Stimulated activated CD4-positive, alpha-beta T cell treated with anti-CD3 and anti-CD28 coated beads, Interleukin-1b, Interleukin-23, amount 100 ng/mL, for 24 hours (primary cell): Measurements from ENCODE around the gene BCR.
A peak's percentile ranks its signal among the peaks of the same experiment; 100 is the strongest.
"Not testable (repeated sequence)": the region's sequence is repeated elsewhere in the genome, so short reads cannot be mapped to it uniquely, and the experiment has no call there.

Experiments used
- DNase-seq, 4 experiments: peaks; one replicate each; pipeline ENCODE4 v3.0.0-alpha.2; 2020; ENCODE audit warnings: low read depth in 4 of 4, low spot score in 1 of 4

BCR gene

DNA sequence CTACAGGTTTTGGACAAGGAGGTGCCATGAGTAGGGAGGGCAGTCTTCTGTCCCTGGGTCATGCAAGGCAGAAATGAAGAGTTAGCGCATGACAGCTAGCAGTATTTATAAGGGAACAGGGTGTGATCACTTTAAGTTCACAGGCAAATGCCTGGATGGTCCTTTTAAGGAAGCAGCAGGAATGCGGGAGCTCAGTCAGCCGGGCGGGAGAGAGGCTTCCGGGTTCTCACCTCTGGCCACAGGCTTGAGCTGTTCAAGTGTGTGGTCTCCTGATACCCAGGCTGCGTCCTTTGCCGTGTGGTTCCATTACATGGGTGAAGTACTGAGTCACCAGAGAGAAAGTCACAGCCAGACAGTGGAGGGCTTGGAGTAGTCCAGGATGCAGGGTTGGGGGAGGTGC is 105.4 kb downstream of the BCR start:
- no peak for DNase-seq

DNA sequence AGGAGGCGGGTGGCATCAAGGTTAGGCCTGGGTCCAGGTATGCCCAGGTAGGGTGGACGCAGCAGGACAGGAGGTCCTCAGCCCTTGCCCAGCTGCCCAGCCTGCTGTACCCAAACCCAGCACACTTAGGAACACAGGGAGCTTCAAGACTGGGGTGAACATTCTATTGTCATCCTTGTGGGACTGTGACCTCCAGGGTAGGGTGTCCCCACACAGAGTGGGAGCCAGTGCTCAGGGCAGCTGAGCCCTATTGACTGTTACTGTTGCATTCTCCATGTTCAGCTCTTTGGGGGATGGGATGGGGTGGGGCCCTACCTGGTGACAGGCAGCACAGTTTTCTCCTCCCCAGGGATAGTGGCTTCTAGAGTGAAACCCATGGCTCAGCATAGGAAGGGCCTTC is 106.0 kb downstream of the BCR start:
- no peak for DNase-seq

DNA sequence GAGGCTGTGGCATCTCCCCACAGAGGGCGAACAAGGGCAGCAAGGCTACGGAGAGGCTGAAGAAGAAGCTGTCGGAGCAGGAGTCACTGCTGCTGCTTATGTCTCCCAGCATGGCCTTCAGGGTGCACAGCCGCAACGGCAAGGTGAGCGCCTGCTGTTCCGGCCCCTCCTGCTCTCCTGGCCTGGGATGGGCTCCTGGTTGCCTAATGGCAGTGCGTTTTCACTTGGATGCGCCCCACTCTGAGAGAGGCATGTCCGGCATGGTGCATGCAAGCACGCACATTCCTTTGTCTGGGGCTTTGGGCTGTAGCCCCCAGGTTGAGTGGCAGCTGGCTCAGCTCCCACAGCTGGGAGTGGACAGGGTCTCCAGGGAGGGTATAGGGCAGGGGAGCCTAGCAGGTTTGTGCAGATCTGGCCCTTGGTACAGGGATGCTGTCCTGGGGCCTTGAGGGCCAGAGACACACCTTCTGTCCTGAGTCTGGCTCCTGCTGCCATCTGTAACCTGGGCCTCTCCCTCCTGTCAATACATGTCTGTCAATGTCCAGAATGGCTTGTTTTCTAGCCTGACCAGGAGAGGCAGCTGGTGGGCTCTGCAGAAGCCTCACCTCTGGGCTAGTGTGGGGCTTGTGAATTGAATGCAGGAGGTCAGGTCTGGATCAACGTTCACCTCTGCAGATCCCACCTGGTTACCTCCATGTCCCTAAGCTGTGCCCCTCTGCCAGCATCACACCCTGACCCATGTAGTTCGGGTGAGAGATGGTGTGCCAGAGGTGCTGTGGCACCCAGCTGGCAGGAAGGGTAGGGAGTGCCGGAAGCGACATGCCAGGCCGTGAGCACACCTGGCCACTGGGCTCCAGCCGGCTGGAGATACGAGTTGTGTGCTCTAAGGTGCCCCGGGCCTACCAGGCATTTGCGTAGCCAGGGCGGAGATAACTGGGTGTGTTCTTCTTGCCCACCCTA is 107.1 kb downstream of the BCR start:
- no peak for DNase-seq

DNA sequence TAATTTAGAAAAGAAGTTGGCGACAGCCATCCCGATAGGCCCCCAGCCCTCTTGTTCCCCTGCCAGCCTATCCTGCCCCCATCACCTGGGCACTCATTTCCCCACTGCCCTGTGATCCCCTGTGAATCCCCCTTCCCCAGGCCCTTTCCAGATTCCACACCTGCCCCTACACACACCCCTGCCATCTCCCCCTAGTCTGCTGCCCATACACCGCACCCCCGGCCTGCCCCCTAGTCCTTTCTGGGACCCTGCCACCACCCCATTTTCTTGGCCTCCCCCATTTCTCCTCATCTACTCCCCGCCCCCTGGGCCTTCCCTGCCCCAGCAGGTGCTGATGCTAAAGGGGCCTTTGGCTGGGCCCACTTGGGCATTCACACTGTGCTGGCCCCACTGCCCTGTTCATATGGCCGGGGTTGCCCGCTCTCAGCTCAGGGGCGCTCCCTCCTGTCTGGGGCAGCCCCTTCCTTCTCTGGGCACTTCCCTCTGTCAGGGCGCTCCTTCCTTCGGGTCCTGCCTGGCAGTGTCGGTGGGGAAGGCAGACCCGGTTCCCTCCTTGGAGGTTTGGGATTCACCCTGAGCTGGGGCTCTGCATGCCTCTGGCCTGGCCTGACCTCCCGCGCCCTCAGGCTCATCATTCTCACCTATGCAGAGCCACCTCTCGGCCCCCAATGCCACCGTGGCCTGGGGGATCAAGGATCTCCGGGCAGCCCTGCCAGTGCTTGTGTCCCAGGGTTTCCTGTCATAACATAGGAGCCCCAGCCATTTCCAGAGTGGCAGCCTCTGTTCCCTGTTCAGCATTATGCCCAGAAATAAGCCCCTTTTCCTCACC is 108.2 kb downstream of the BCR start:
- DNase-seq: no peak

DNA sequence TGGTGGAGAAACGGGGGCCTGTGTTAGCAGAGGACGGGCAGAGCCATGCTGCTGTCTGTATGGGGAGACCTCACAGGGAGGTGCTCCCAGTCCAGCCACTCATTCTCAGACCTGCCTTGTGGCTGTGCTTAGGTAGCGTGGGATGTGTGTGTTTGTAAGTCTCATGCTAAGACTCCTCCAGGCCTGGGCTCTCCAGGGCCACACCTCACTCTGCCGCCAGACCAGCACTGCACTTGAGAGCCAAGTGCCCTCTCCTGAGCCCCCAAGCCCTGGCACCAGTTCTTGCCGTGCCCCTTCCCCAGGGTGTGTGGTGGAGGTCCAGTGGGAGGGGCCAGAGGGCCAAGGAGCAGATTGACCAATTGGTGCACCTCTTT is 108.8 kb downstream of the BCR start:
- no peak for DNase-seq

DNA sequence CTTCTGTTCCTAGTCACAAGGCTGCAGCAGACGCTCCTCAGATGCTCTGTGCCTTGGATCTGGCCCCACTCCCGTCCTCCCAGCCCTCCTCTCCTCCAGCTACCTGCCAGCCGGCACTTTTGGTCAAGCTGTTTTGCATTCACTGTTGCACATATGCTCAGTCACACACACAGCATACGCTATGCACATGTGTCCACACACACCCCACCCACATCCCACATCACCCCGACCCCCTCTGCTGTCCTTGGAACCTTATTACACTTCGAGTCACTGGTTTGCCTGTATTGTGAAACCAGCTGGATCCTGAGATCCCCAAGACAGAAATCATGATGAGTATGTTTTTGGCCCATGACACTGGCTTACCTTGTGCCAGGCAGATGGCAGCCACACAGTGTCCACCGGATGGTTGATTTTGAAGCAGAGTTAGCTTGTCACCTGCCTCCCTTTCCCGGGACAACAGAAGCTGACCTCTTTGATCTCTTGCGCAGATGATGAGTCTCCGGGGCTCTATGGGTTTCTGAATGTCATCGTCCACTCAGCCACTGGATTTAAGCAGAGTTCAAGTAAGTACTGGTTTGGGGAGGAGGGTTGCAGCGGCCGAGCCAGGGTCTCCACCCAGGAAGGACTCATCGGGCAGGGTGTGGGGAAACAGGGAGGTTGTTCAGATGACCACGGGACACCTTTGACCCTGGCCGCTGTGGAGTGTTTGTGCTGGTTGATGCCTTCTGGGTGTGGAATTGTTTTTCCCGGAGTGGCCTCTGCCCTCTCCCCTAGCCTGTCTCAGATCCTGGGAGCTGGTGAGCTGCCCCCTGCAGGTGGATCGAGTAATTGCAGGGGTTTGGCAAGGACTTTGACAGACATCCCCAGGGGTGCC is 109.8 kb downstream of the BCR start:
- DNase-seq: peak; percentile 29 to 39 (median 37)

DNA sequence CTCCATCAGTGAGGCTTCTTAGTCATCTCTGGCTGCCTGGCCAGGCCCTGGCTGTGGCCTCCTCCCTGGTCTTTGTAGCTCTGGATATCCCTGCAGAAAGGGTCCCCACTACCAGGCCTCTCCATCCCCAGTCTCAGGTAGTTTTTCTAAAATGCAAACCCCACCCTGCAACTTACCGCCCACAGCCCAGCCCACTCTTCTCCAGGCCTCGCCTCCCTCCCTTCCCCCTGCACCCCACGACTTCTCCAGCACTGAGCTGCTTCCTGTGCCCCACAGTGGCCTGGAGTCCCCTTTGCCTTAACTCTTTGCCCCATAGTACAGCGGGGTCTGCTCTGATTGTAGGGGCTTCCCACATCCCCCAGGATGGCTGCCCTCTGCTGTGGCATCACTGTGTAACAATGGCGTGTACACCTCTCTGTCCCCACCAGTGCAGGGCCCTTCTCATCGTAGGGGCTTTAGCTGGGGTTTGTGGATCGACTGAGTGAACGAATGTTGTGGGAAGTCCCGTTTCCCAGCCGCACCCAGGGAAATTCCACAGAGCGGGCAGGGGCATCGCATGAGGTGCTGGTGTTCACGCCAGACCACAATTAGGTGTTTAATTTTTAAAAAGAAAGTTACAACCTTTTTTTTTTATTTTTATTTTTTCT is 111.6 kb downstream of the BCR start:
- DNase-seq: no peak

DNA sequence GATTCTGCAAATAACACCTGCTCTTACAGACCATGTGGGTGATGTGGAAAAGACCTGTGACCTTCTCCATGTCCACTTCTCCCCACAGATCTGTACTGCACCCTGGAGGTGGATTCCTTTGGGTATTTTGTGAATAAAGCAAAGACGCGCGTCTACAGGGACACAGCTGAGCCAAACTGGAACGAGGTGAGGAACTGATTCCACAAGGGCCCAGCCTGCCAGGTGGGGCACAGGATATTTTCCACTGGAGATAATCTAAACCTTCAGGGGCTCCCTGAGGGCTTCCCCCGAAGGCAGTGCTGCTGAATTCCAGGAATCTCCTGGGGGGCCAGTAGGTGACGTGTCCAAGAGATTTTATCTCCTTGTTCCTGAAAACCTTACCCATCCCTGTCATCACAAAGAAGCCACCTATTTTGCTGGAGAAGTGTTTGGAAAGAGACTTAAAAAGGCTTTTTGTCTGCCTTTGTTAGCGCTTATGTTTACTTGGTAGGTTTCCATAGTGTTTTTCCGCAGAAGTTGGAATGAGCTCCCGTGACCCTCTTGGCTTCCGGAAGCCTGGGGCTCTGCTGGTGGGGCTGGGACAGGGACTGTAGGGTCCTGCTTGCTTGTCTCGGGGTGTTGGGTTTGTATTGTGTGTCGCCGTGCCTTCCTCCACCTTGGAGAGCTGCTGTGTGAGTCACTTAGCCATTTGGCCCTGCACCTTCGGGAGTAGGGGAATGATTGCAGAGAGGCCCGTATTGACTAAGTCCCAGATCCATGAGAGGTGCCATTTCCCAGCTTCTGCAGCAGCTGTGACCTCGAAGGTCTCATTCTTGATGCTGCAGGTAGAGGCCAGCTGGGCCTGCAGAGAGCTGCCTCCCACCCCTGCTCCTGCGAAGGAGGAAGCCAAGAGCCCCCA is 112.4 kb downstream of the BCR start:
- no peak for DNase-seq

DNA sequence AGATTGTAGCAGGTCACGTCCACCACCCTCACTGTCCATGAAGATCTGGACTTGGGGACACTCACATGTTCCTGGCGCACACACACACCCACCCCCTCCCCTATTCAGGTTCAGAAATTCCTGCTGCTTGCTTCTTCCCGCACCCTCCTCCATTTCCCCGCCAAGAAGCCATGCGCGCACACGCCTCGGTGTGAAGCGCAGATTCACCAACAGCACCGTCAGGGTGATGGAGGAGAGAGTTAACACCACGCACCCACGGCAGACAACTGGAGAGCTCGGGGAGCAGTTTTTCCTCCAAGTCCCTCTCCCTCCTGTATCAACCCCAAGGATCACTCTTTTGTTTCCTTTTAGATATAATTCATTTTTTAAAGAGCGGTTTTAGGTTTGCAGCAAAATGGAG is 113.4 kb downstream of the BCR start:
- no peak for DNase-seq

DNA sequence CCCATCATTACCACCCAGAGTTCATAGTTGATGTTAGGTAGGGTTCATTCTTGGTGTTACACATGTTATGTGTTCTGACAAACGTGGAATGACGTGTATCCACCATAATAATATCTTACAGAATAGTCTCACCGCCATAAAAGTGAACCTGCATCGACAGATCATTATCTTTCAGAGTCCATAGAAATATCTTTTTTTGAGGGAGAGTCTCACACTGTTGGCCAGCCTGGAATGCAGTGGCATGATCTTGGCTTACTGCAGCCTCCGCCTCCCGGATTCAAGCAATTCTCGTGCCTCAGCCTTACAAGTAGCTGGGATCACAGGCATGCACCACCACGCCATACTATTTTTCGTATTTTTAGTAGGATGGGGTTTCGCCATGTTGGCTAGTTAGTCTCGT is 113.9 kb downstream of the BCR start:
- DNase-seq: no peak

DNA sequence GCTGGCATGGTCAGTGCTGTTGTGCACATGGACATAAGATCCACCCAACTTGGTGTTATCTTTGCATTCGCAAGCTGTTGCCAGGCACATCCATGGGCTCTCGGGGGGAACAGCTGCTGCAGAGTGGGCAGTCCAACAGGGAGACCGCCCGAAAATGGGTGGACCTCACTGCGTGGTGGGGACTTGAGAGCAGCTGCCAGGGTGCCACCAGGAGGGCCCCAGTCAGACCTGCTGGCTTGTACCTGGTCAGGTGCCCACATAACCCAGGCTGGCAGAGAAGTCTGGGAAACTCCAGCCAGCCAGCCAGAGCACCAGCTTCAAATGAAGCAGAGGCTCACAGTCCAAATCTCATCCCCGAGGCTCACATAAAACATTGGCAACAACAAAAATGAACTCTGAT is 120.2 kb downstream of the BCR start:
- no peak for DNase-seq

DNA sequence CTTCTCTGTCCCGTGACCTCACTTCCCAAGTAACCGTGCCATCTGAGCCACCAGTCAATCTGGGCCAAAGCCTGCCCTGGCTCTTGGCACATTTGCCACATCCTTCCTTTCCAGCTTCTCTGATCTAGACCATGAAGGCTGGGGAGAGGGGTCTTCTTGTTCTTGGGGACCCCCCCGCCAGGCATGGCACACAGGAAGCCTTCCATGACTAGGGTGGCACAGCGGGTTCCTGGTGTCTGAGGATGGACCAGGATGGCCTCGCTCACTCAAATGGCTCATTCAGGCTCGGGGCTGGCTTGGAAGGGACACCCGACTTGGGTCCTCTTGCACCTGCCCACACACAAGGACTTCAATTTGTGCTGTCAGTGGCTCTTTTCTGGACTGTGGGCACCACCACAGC is 121.3 kb downstream of the BCR start:
- no peak for DNase-seq

DNA sequence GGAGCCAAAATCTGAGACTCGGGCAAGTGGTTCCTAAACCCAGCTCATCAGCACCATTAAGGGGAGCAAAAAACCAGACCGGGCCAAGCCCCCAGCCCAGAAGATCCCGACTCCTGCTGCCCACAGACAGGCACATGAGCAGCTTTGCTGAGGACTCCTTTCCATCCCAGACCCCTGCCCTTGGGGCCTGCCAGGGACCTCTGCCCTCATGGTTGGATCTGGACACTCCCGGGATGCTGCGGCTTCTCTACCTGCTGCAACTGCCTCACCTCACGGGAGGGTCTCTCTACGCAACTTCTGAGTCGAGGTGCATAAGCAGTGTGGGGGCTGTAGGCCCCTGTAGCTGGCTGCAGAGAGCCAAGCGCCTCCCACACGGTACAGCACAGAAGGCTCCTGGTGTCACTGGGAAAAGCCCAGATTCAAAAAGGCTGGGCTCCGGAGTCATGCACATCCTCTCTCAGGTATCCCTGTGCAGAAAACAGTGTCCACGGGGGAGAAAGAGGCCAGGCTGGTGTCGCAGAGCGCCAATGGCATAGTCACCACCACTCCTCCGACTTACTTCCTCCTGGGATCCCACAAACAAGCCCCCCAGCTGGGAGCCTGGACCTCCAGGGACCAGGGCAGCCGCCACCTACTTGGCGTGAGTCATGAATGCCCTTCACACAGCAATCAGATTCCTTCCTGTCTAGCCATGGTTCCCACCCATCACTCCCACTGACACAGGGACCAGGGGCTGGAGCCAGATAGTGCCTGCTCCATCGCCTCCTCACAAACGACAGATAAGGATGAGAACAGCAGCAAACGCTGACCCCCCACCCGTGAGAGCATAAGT is 122.1 kb downstream of the BCR start:
- no peak for DNase-seq

DNA sequence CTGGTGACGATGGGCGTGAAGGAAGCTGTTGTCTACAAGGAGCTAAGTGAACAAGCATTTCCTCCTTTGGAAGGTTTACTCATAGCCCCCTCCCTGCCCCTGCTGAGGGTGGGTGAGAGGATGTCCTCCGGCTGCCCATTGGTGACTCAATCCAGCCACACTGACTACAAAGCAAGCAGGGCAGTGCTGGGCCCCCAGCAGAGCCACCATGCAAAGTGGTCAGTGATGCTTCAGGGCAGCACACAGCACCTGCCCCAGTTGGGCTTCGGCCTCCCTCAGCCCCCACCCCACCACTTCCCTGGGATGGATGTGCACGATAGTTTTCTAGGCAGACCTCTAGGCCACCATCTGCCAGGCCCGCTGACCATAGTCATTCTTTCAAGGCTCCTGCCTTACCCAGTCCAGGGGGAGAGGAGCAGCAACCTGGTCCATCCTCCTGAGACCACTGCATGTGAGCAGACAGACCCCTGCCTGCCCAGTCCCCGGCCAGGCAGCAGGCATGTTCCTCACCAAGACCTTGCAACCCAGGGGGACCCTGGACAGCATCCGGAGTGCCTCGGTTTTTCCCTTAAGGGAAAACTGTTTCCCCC is 125.1 kb downstream of the BCR start:
- DNase-seq: no peak

DNA sequence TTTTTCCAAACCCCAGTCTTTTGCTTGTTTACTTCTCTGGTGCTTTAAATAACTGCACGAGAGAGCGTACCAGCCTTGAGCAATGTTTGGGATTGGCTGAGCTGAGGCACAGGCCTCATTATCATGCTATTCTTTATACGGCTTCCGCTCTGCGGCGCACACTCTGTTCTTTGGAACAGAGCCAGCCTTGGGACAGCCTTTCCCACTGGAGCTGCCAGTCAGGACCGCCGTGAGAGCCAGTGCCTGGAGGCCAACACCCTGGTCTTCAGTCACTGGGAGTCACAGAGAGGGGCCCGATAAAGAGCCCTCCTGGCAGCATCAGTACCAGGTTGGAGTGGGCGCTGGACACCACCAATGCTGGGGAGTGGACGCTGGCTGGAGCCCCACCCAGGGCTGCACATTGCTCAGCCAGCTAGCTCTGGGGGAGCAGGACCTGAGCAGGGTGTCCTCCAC is 125.6 kb downstream of the BCR start:
- DNase-seq: no peak

DNA sequence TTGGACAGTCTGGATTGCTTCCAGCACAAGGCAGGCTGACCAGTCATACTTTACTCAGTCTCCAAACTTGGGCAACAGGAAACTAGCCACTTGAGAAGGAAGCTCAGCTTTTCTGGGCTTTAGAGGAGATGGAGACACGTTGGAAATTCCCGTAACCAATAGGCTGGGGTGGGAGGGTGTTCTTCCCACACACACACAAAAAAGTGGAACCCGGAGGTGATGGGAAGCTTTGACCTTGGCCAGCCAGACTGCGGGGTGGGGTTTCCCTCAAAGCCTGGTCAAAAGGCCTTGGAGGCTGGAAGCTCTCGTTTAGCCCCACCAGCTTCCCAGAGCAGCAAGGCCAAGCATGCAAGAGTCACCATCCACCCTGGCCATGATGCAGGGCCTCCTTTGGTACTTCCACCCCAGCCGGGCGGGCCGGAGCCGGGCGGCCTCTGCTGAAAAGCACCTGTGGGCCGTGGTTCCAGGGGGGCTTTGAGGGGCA is 126.2 kb downstream of the BCR start:
- DNase-seq: no peak

DNA sequence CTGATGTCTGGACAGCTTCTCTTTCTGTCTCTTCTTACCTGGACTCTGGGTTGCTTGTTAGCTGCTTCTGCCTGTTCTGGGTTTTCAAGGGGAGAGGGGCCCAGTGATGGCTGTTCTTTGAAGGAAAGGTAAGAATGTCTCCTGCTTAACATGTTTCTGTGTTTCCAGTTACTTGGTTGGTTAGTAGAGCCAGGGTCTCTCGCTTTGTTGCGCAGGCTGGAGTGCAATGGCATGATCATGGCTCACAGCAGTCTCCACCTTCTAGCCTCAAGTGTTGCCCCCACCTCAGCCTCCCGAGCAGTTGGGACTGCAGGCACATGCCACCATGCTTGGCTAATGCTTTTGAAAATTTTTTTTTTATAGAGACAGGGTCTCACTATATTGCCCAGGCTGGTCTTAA is 126.6 kb downstream of the BCR start:
- no peak for DNase-seq

DNA sequence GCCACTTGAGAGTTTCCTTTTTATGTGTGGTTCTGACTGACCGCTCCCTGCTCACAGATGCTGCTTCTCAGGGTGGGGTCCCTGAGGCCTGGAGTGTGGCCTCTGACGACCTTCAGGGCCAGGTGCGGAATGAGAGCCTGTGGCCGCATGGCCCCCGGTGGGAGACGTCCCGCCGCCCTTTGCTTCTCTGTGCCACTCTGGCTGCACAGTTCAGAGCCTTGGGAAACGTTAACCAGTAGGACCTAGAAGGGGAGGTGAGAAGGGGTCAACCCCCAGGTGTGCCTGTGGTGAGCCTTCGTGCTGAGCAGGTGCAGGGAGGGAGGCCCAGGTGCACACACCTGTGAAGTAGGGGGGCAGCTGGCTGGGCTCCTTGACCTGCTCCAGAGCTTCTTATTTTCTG is 127.2 kb downstream of the BCR start:
- not testable (repeated sequence) for DNase-seq
